Measurements from ENCODE around the gene CARD8. TPM values are rescaled to one million over a fixed set of nuclear protein-coding genes. Genes with fewer than 3 reads are reported as not detected.
"Not testable (repeated sequence)": the region's sequence is repeated elsewhere in the genome, so short reads cannot be mapped to it uniquely, and the experiment has no call there.

CARD8 gene
- total and polyA plus RNA-seq, 10 donors = 61.8 to 238 (median 161) TPM

- H3K36me3 ChIP-seq; H3K9me3 ChIP-seq; DNase-seq; H3K27me3 ChIP-seq (replicated peaks in 1 of 7): not testable (repeated sequence)
- Histone ChIP-seq H3K27ac (peak overlapping the region; percentile 64 to 97 (median 92)), H3K4me3 (peak overlapping the region in 7 of 8 donors; percentile 34 to 70 (median 49)), H3K4me1 (peaks cover 26 to 49% (median 35%) of the 10 kb centered on the region in 6 donors)
- peak in 1 of 11 experiments; percentile 11 for TF ChIP-seq CTCF (IDR thresholded peaks at IDR 0.05 in 8 of 11, conservative IDR thresholded peaks at IDR 0.05 in 3 of 11)
- intact Hi-C loops (cut with DNase I; ENCODE audit: low total_unique reads) = loop anchor here (5.0 kb wide), 1 partner anchor 153 kb away; no protein-coding TSS in a partner anchor
- 50 to 57% (median 54%) methylated on average over 8 of the region's 8 CpGs for WGBS, 5 donors
These were observed 4.6 kb upstream of the CARD8 start for GRCh38 chr19:48260359-48260714.

- peaks cover 39 to 62% (median 48%) of the 10 kb centered on the region in 6 donors for H3K4me1 ChIP-seq
- H3K27me3 ChIP-seq (replicated peaks in 1 of 7); H3K36me3 ChIP-seq; DNase-seq; H3K9me3 ChIP-seq; intact Hi-C loops (cut with DNase I; ENCODE audit: low total_unique reads): not testable (repeated sequence)
- peak overlapping the region in 1 of 8 donors; percentile 70 for H3K4me3 ChIP-seq
- WGBS, 5 donors = 51 to 71% (median 55%) methylated on average over 4 of the region's 4 CpGs
- peak overlapping the region; percentile 64 to 97 (median 92) for H3K27ac ChIP-seq
These were observed 3.3 kb upstream of the CARD8 start for GRCh38 chr19:48258992-48259391.

GRCh38 chr19:48258350-48258749 is 2.6 kb upstream of the CARD8 start:
- peak overlapping the region; percentile 78 to 97 (median 88) for H3K27ac ChIP-seq
- no peaks in the 10 kb centered on the region for H3K27me3 ChIP-seq (replicated peaks in 1 of 7)
- 9 to 17% (median 11%) methylated on average over 6 of the region's 6 CpGs for WGBS, 5 donors
- H3K9me3 ChIP-seq = no peaks in the 10 kb centered on the region
- H3K4me3 ChIP-seq = peak overlapping the region in 6 of 8 donors; percentile 1 to 67 (median 28)
- no peak for DNase-seq
- no peaks in the 10 kb centered on the region for H3K36me3 ChIP-seq
- TF ChIP-seq CTCF (IDR thresholded peaks at IDR 0.05 in 8 of 11, conservative IDR thresholded peaks at IDR 0.05 in 3 of 11) = no peak
- no peak for TF ChIP-seq POLR2AphosphoS5 (IDR thresholded peaks at IDR 0.05)
- TF ChIP-seq POLR2A (IDR thresholded peaks at IDR 0.05) = no peak
- intact Hi-C loops (cut with DNase I; ENCODE audit: low total_unique reads) = no loop called here
- H3K4me1 ChIP-seq = peaks cover 41 to 68% (median 54%) of the 10 kb centered on the region in 6 donors

GRCh38 chr19:48254529-48254970 is 1.2 kb downstream of the CARD8 start:
- Histone ChIP-seq H3K4me1 (peaks cover 61 to 91% (median 81%) of the 10 kb centered on the region in 6 donors), H3K27ac (peak overlapping the region; percentile 93 to 98 (median 96)), H3K36me3 (no peaks in the 10 kb centered on the region), H3K9me3 (no peaks in the 10 kb centered on the region), H3K27me3 (replicated peaks in 1 of 7) (no peaks in the 10 kb centered on the region), H3K4me3 (peak overlapping the region in 7 of 8 donors; percentile 44 to 67 (median 47))
- TF ChIP-seq POLR2A (IDR thresholded peaks at IDR 0.05) (no peak), CTCF (IDR thresholded peaks at IDR 0.05 in 8 of 11, conservative IDR thresholded peaks at IDR 0.05 in 3 of 11) (no peak), POLR2AphosphoS5 (IDR thresholded peaks at IDR 0.05) (no peak)
- intact Hi-C loops (cut with DNase I; ENCODE audit: low total_unique reads) = no loop called here
- no peak for DNase-seq
- WGBS, 5 donors = 89 to 97% (median 94%) methylated on average over 4 of the region's 4 CpGs

GRCh38 chr19:48253999-48254398 is 1.7 kb downstream of the CARD8 start:
- no peak for DNase-seq
- H3K9me3 ChIP-seq = no peaks in the 10 kb centered on the region
- intact Hi-C loops (cut with DNase I; ENCODE audit: low total_unique reads) = no loop called here
- H3K36me3 ChIP-seq = no peaks in the 10 kb centered on the region
- H3K27ac ChIP-seq = peak overlapping the region; percentile 93 to 98 (median 96)
- no peaks in the 10 kb centered on the region for H3K27me3 ChIP-seq (replicated peaks in 1 of 7)
- H3K4me1 ChIP-seq = peaks cover 56 to 89% (median 75%) of the 10 kb centered on the region in 6 donors
- TF ChIP-seq POLR2A (IDR thresholded peaks at IDR 0.05) (no peak), CTCF (IDR thresholded peaks at IDR 0.05 in 8 of 11, conservative IDR thresholded peaks at IDR 0.05 in 3 of 11) (no peak), POLR2AphosphoS5 (IDR thresholded peaks at IDR 0.05) (no peak)
- peak overlapping the region in 1 of 8 donors; percentile 67 for H3K4me3 ChIP-seq

Measured in spleen (tissue), 11 donors.